HG03103 (cell line): ENCODE measurements around the gene TIMP3.

Experiments
- ATAC-seq: cut with Tn5 transposase; IDR thresholded peaks from one replicate; pipeline ENCODE4 v1.9.1; 2021; ENCODE audit warnings: low read depth; ENCODE audit not compliant: unreplicated experiment

Gene TIMP3

GRCh38 chr22:32827049-32827602 lies 25.6 kb downstream of the TIMP3 start:
- no peak for ATAC-seq

- no peak for ATAC-seq
These were observed 26.6 kb downstream of the TIMP3 start for GRCh38 chr22:32828150-32828549.

GRCh38 chr22:32828561-32828960 lies 27.1 kb downstream of the TIMP3 start:
- no peak for ATAC-seq

DNA sequence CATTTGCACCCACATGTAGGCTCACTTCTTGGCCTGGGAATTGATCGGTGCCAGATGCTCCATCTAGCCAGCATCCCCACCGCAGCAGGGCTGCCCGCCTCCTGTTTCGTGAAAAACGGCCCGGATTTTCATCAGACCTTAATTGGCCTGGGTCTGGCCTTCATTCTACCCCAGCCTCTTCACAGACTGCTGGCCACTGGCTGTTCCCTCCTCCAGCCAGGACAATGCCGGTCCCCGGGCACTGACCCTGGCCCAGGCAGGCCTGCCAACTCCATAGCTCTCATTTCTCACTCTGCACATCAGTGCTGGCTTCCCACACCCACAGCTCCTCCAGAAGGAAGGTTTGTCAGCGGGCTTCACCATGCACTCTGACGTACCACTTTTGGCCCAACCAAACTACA lies 27.9 kb downstream of the TIMP3 start:
- no peak for ATAC-seq

GRCh38 chr22:32830473-32830872 lies 29.0 kb downstream of the TIMP3 start:
- ATAC-seq, result no peak

DNA sequence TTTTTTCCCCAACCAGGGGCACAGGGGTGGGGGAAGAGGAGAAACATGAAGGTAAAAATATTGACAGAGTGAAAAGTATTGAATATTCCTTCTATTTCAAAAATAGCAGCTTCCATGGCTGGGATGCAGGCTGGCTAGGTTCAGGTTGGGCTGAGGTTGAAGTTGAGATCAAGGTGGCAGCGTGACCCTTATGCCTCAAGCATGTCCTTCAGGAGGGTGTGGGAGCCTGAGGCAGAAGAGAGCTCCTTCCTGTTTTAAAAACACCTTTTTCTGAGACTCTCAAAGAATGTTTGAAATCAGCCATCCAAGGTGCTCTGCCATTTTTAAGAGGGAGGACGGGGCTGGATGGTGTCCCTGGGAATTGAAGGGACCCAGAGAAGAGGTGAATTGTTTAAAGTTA lies 29.5 kb downstream of the TIMP3 start:
- no peak for ATAC-seq

- no peak for ATAC-seq
These were observed 30.1 kb downstream of the TIMP3 start for GRCh38 chr22:32831584-32831983.

DNA sequence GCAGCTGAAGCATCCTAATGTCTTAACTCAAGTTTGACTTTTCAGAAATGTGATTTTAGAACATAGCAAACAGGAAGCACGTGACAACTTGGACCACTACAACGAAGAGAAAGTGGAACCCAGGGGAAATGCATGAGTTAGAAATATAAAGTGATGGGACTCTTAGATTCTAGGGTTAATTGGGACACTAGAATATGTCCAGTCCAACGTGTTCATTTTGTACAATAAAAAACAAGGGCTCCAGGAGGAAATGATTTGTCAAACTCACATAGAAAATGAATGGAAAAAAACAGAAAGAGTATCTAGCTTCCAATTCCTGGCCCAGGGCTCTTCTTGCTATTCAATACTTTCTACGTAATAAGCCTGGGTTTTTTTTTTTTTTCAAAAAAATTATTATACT lies 30.7 kb downstream of the TIMP3 start:
- ATAC-seq, result no peak

DNA sequence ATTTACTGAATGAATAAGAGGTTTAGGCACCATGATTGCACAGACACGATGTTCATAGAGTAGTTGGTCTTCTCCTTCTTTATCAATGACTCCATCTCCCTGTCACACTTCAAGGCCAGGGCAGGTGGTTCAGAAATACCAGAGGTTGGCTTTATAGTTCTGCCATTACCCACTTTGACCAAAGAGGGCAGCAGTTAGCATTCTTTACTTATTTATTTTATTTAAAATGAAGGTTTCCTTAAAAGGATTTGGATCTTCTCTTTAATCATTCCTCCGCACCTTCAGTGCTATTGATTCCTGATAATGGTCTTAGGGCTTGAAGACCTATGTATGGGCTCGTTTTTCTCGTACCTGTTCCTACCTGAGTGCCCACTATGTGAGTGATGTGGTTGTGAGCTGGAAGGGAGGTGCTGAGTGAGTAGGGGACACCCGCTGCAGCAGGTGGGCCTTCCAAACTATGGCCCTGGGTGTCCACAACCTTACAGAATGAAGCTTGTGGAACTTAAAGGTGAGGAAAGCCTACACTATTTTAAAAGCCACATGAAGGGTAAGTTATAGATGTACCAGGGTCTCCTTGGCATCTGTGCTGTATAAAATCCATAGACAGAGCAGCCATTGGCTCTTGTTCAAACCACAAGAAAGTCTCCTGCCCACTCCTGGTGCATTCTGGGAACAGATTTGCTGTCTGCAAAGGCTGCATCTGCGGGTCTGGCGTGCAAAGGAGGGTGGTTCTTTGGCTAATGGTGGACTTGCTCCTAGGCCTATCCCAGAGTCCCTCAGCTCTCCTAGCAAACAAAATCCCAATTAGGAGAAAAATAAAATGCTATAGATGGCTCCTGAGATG lies 35.0 kb downstream of the TIMP3 start:
- ATAC-seq, result no peak

GRCh38 chr22:32837142-32837541 lies 35.6 kb downstream of the TIMP3 start:
- ATAC-seq, result no peak

GRCh38 chr22:32837803-32838202 lies 36.3 kb downstream of the TIMP3 start:
- ATAC-seq, result no peak

- no peak for ATAC-seq
These were observed 38.5 kb downstream of the TIMP3 start for GRCh38 chr22:32839831-32840584.

DNA sequence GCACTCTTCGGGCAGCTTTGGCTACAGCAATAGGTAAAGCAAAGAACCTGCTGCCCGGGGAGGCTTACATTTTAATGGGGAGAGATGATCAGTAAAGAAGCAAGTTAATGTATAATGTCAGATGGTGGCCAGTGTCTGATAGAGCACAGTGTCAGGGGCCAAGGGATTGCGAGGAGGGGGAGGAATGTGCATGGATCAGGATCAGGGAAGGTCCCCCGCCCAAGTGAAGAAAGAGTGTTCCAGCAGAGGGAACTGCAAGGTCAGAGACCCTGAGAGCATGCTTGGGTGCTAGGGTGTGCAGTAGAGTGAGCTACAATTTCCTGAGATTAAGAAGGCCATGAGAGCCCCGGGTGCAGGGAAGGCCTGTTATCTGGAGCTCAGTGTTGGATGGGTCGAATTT lies 39.7 kb downstream of the TIMP3 start:
- ATAC-seq, result no peak

GRCh38 chr22:32842486-32842885 lies 41.0 kb downstream of the TIMP3 start:
- ATAC-seq, result no peak

DNA sequence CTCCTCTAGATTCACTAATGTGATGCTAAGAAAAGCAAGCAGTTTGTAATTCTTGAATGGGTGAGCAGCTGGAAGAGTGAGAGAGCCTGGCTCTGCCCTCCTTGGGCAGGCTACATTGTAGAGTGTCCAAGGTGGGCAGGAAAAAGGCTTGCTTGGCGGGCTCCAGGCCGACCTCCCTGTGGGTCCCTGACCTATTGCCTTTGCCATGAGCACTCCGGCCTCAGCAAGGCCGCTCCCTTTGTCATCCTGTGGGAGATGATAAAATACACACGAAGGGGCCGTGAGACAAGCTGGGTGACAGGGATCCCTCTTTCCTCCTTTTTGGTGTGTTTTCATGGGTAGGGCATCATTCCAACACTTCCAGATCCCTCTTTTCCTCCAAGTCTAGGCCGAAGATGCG lies 41.8 kb downstream of the TIMP3 start:
- no peak for ATAC-seq

- no peak for ATAC-seq
These were observed 42.7 kb downstream of the TIMP3 start for GRCh38 chr22:32844251-32844650.

- no peak for ATAC-seq
These were observed 45.4 kb downstream of the TIMP3 start for GRCh38 chr22:32846780-32847491.

- ATAC-seq, result no peak
These were observed 46.7 kb downstream of the TIMP3 start for GRCh38 chr22:32848226-32848625.

DNA sequence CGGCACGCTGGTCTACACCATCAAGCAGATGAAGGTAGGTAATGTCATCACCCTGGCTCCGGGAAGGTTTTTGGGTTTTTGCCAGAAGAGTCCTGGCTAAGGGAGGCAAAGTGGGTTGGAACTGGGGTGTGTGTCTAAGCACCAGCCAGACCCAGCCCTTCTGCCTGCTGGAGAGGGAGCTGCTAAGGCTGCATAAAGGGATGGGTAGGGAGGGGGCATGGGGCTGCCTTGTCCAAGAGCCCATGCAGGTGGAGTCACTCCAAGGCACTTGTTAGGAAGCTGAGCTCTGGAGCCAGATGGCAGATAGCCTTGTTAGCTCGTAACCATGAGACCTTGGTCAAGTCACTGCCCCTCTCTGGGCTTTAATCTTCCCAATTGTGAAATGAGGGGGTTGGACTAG lies 48.0 kb downstream of the TIMP3 start:
- ATAC-seq, result no peak

DNA sequence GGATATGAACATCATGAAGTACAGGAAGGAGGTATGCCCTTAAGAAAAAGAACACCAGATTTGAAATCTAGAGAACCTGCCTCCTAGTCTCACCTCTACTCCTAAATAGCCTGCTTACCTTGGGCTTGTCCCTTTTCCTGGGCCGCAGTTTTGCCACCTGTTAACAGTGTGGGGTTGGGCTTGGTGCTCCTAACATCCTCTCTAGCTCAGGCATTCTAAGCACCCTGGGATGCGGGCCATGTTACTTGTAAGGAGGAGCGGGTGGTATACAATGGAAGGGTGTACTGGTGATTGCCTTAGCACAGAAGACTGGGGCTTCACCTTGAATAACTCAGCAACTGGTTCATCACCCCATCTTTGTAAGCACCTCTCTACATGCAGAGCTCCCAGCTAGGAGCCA lies 48.7 kb downstream of the TIMP3 start:
- no peak for ATAC-seq
